Forelimb muscle (tissue), 1 donor: Measurements from ENCODE around the gene KIFC3. TPM values are rescaled to one million over a fixed set of nuclear protein-coding genes. Genes with fewer than 3 reads are reported as not detected.
"Not testable (repeated sequence)": the region's sequence is repeated elsewhere in the genome, so short reads cannot be mapped to it uniquely, and the experiment has no call there.

Source experiments
- DNase-seq: peaks from one replicate; pipeline ENCODE4 v3.0.0-alpha.2; 2013; ENCODE audit warnings: low read depth
- polyA plus RNA-seq: library from polyadenylated mRNA; unstranded; fragments of 120-200 nt; gene quantifications from one replicate; pipeline ENCODE4 v1.2.1, GENCODE V29; 2013; ENCODE audit not compliant: insufficient read length

KIFC3 gene
- polyA plus RNA-seq, 1 donor, result 15.2 TPM

- DNase-seq, result no peak
Observed at GRCh38 chr16:57739756-57740422, 62.4 kb downstream of the KIFC3 start.

- DNase-seq, result no peak
Observed at GRCh38 chr16:57738844-57739243, 63.4 kb downstream of the KIFC3 start.

GRCh38 chr16:57736419-57737351, 65.6 kb downstream of the KIFC3 start:
- DNase-seq, result peak; percentile 29

- DNase-seq, result no peak
Observed at GRCh38 chr16:57735755-57736418, 66.4 kb downstream of the KIFC3 start, which contains the start of gene KATNB1. TSS of gene KATNB1 (plus strand) at chr16:57735770. CDS start at chr16:57737244, 1,474 bp downstream.

GRCh38 chr16:57734925-57735754, 67.2 kb downstream of the KIFC3 start:
- DNase-seq, result peak; percentile 100

GRCh38 chr16:57734308-57734924, 67.9 kb downstream of the KIFC3 start:
- DNase-seq, result no peak

GRCh38 chr16:57732714-57733113, 69.6 kb downstream of the KIFC3 start:
- no peak for DNase-seq

GRCh38 chr16:57732037-57732436, 70.3 kb downstream of the KIFC3 start:
- DNase-seq, result no peak

- no peak for DNase-seq
Observed at GRCh38 chr16:57730771-57731730, 71.2 kb downstream of the KIFC3 start.

GRCh38 chr16:57729852-57730251, 72.4 kb downstream of the KIFC3 start:
- not testable (repeated sequence) for DNase-seq

- DNase-seq, result no peak
Observed at GRCh38 chr16:57729182-57729484, 73.2 kb downstream of the KIFC3 start.

GRCh38 chr16:57728336-57729181, 73.7 kb downstream of the KIFC3 start:
- DNase-seq, result no peak

GRCh38 chr16:57727610-57728009, 74.7 kb downstream of the KIFC3 start:
- DNase-seq, result no peak

- DNase-seq, result no peak
Observed at GRCh38 chr16:57726433-57726947, 75.8 kb downstream of the KIFC3 start.

- no peak for DNase-seq
Observed at GRCh38 chr16:57725976-57726375, 76.3 kb downstream of the KIFC3 start.

- DNase-seq, result no peak
Observed at GRCh38 chr16:57725554-57725953, 76.7 kb downstream of the KIFC3 start.

GRCh38 chr16:57725151-57725550, 77.1 kb downstream of the KIFC3 start:
- DNase-seq, result no peak

- DNase-seq, result no peak
Observed at GRCh38 chr16:57724531-57724930, 77.8 kb downstream of the KIFC3 start.

GRCh38 chr16:57723170-57723569, 79.1 kb downstream of the KIFC3 start:
- DNase-seq, result no peak
